Neural cell (in vitro differentiated cells): Measurements from ENCODE around the gene UGCG. TPM values are rescaled to one million over a fixed set of nuclear protein-coding genes. Genes with fewer than 3 reads are reported as not detected.

ENCODE experiments used
- H2AFZ ChIP-seq: fragments of 200-600, 300-800 bp; sonication (generic), shearing (Covaris generic); 2 replicates; pipeline ENCODE4 v1.6.0; 2014; ENCODE audit warnings: low read depth, mild to moderate bottlenecking, antibody characterized with exemption, low read length, moderate library complexity
- H3F3A ChIP-seq: fragments of 200-600 bp; shearing (Covaris generic); 2 replicates; pipeline ENCODE4 v1.6.1; 2016; ENCODE audit warnings: mild to moderate bottlenecking, moderate library complexity, mixed read lengths, antibody characterized with exemption, low read length; ENCODE audit not compliant: insufficient read depth, poor library complexity, severe bottlenecking
- H3K27ac ChIP-seq: fragments of 200-600, 300-800 bp; sonication (generic), shearing (Covaris generic); 2 replicates; pipeline ENCODE4 v1.5.1; 2014; ENCODE audit warnings: mild to moderate bottlenecking, low read length, moderate library complexity
- H3K27me3 ChIP-seq: fragments of 300-800, 200-600 bp; sonication (generic), shearing (Covaris generic); 2 replicates; pipeline ENCODE4 v1.6.0; 2014; ENCODE audit warnings: mild to moderate bottlenecking, low read depth, low read length, moderate library complexity; ENCODE audit not compliant: insufficient read depth
- H3K36me3 ChIP-seq: fragments of 300-800, 200-600 bp; sonication (generic), shearing (Covaris generic); 2 replicates; pipeline ENCODE4 v1.5.1; 2014; ENCODE audit warnings: mild to moderate bottlenecking, antibody characterized with exemption, low read length, moderate library complexity; ENCODE audit not compliant: insufficient read depth
- H3K4me2 ChIP-seq: fragments of 300-800, 200-600 bp; sonication (generic), shearing (Covaris generic); 2 replicates; pipeline ENCODE4 v1.6.0; 2014; ENCODE audit warnings: mild to moderate bottlenecking, low read length
- H3K4me3 ChIP-seq: fragments of 300-800, 200-600 bp; sonication (generic), shearing (Covaris generic); 2 replicates; pipeline ENCODE4 v1.5.1; 2014; ENCODE audit warnings: mild to moderate bottlenecking, low read length, moderate library complexity
- H3K79me2 ChIP-seq: fragments of 200-600 bp; shearing (Covaris generic); replicated peaks from 2 replicates; pipeline ENCODE4 v1.6.0; 2014; ENCODE audit warnings: mild to moderate bottlenecking, low read length, moderate library complexity; ENCODE audit not compliant: insufficient read depth
- H3K9ac ChIP-seq: fragments of 300-800, 200-600 bp; sonication (generic), shearing (Covaris generic); 2 replicates; pipeline ENCODE4 v1.6.1; 2016; ENCODE audit warnings: mild to moderate bottlenecking, low read length, mixed read lengths
- H3K9me2 ChIP-seq: fragments of 200-600 bp; shearing (Covaris generic); 2 replicates; pipeline ENCODE4 v1.6.1; 2016; ENCODE audit warnings: mild to moderate bottlenecking, low read length, mixed read lengths; ENCODE audit not compliant: insufficient read depth
- H3K9me3 ChIP-seq: fragments of 200-600, 300-800 bp; sonication (generic), shearing (Covaris generic); 2 replicates; pipeline ENCODE4 v1.6.1; 2016; ENCODE audit warnings: mild to moderate bottlenecking, mixed run types, low read length, moderate library complexity, mixed read lengths
- H4K20me1 ChIP-seq: fragments of 200-600 bp; shearing (Covaris generic); 2 replicates; pipeline ENCODE4 v1.6.1; 2016; ENCODE audit warnings: mild to moderate bottlenecking, mixed run types; ENCODE audit not compliant: insufficient read depth
- CTCF ChIP-seq: fragments of 450-650 bp; IDR thresholded peaks from 2 replicates; pipeline ENCODE4 v1.5.1; 2014; ENCODE audit warnings: antibody characterized with exemption, mild to moderate bottlenecking, moderate library complexity; ENCODE audit not compliant: poor library complexity, severe bottlenecking
- EP300 ChIP-seq: fragments of 450-650 bp; conservative IDR thresholded peaks from 2 replicates; pipeline ENCODE4 v1.6.1; 2014; ENCODE audit warnings: antibody characterized with exemption, mild to moderate bottlenecking, moderate library complexity; ENCODE audit not compliant: poor library complexity, severe bottlenecking
- EZH2 ChIP-seq: fragments of 200-600, 300-800 bp; shearing (Covaris generic), sonication (generic); IDR thresholded peaks from 2 replicates; pipeline ENCODE4 v1.6.1; 2014; ENCODE audit warnings: antibody characterized with exemption, low read length, borderline replicate concordance, mild to moderate bottlenecking; ENCODE audit not compliant: insufficient read depth, poor library complexity, severe bottlenecking
- MXI1 ChIP-seq: fragments of 450-650 bp; conservative IDR thresholded peaks from 2 replicates; pipeline ENCODE4 v1.6.1; 2014; ENCODE audit warnings: antibody characterized with exemption, mild to moderate bottlenecking; ENCODE audit not compliant: poor library complexity, severe bottlenecking
- POLR2AphosphoS5 ChIP-seq: IDR thresholded peaks from 2 replicates; pipeline ENCODE4 v1.6.1; 2012
- RAD21 ChIP-seq: fragments of 450-650 bp; conservative IDR thresholded peaks from 2 replicates; pipeline ENCODE4 v1.6.1; 2014; ENCODE audit warnings: antibody characterized with exemption, mild to moderate bottlenecking, moderate library complexity
- REST ChIP-seq: IDR thresholded peaks from 2 replicates; pipeline ENCODE4 v1.6.1; 2012; ENCODE audit warnings: borderline replicate concordance
- SMC3 ChIP-seq: fragments of 450-650 bp; conservative IDR thresholded peaks from 2 replicates; pipeline ENCODE4 v1.6.1; 2014; ENCODE audit warnings: antibody characterized with exemption, mild to moderate bottlenecking, moderate library complexity; ENCODE audit not compliant: poor library complexity
- TAF1 ChIP-seq: IDR thresholded peaks from 2 replicates; pipeline ENCODE4 v1.6.1; 2012; ENCODE audit warnings: low read depth
- polyA plus RNA-seq: library from polyadenylated mRNA; depleted of rRNA; stranded (reverse); fragments of >200 nt; gene quantifications from 2 replicates; pipeline ENCODE4 v1.2.3, GENCODE V29; 2014

Gene UGCG
- polyA plus RNA-seq, 1 donor from 2014 or later: 93.6 TPM

- Histone ChIP-seq H4K20me1 (no peaks in the 10 kb centered on the region), H3K36me3 (no peaks in the 10 kb centered on the region), H2AFZ (no peak overlapping the region), H3K4me3 (no peak overlapping the region), H3K9me2 (no peaks in the 10 kb centered on the region), H3K27ac (no peak overlapping the region), H3K9me3 (no peaks in the 10 kb centered on the region), H3K4me2 (no peak overlapping the region), H3F3A (no peaks in the 10 kb centered on the region), H3K27me3 (no peaks in the 10 kb centered on the region), H3K9ac (no peak overlapping the region), H3K79me2 (no peaks in the 10 kb centered on the region)
- no peak for TF ChIP-seq TAF1
Measured at GRCh38 chr9:111857555-111858211, 38.9 kb upstream of the UGCG start.

GRCh38 chr9:111860443-111860842 is 36.2 kb upstream of the UGCG start:
- Histone ChIP-seq H3K9me3 (no peaks in the 10 kb centered on the region), H3K9me2 (no peaks in the 10 kb centered on the region), H2AFZ (no peak overlapping the region), H3K4me2 (no peak overlapping the region), H4K20me1 (no peaks in the 10 kb centered on the region), H3F3A (no peaks in the 10 kb centered on the region), H3K27me3 (no peaks in the 10 kb centered on the region), H3K27ac (no peak overlapping the region), H3K79me2 (no peaks in the 10 kb centered on the region), H3K9ac (no peak overlapping the region), H3K4me3 (no peak overlapping the region), H3K36me3 (no peaks in the 10 kb centered on the region)
- TF ChIP-seq TAF1 (no peak), POLR2AphosphoS5 (no peak), MXI1 (no peak), SMC3 (no peak), EZH2 (no peak), EP300 (no peak), CTCF (no peak), REST (no peak), RAD21 (no peak)

GRCh38 chr9:111863636-111864035 is 33.0 kb upstream of the UGCG start:
- no peak overlapping the region for H2AFZ ChIP-seq
- H3K4me3 ChIP-seq: no peak overlapping the region
- TF ChIP-seq RAD21 (no peak), EP300 (no peak), CTCF (no peak), EZH2 (no peak), TAF1 (no peak), MXI1 (no peak), POLR2AphosphoS5 (no peak), REST (no peak), SMC3 (no peak)
- H3K36me3 ChIP-seq: no peaks in the 10 kb centered on the region
- no peaks in the 10 kb centered on the region for H3K9me2 ChIP-seq
- no peaks in the 10 kb centered on the region for H3K79me2 ChIP-seq
- H3K9ac ChIP-seq: no peak overlapping the region
- H3K27me3 ChIP-seq: no peaks in the 10 kb centered on the region
- H3F3A ChIP-seq: no peaks in the 10 kb centered on the region
- H3K27ac ChIP-seq: no peak overlapping the region
- no peaks in the 10 kb centered on the region for H4K20me1 ChIP-seq
- H3K4me2 ChIP-seq: no peak overlapping the region
- H3K9me3 ChIP-seq: no peaks in the 10 kb centered on the region
